RPMI7951 (cell line): Measurements from ENCODE around the gene ANTXR2. TPM values are rescaled to one million over a fixed set of nuclear protein-coding genes. Genes with fewer than 3 reads are reported as not detected.
A peak's percentile ranks its signal among the peaks of the same experiment; 100 is the strongest.
"Not testable (repeated sequence)": the region's sequence is repeated elsewhere in the genome, so short reads cannot be mapped to it uniquely, and the experiment has no call there.

ENCODE experiments used
- DNase-seq: peaks from one replicate; pipeline ENCODE4 v3.0.0-alpha.2; 2012; ENCODE audit warnings: low read depth
- total RNA-seq: library from RNA; depleted of rRNA; stranded (reverse); fragments of >200 nt; shearing (Covaris generic); gene quantifications from 2 replicates; pipeline ENCODE4 v1.2.3, GENCODE V29; 2014

ANTXR2 gene
- total RNA-seq, 1 experiment from 2014 or later: 32.0 TPM

GRCh38 chr4:79920163-79920853 lies 152.7 kb downstream of the ANTXR2 start:
- DNase-seq: no peak

- no peak for DNase-seq
Measured at GRCh38 chr4:79918292-79918691, 154.7 kb downstream of the ANTXR2 start.

- peak; percentile 56 for DNase-seq
Measured at GRCh38 chr4:79917246-79917645, 155.8 kb downstream of the ANTXR2 start.

- no peak for DNase-seq
Measured at GRCh38 chr4:79915246-79915645, 157.8 kb downstream of the ANTXR2 start.

DNA sequence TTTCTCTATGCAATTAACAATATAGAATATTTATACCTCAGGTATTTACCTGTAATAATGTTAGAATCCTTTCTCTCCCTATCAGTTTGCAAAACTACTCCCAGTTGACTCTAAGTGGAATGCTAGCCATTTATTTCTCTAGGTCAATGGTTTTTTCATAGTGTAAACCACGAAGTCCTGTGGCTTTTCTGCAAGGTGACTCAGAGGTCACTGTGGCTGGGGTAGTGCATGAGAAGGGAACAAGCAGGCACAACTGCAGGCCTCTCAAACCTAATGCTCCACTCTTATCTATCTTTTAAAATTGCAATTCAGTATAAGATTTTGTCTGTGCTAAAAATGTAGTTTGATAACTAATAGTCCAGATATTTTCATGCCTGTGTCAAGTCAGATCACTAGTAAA lies 159.4 kb downstream of the ANTXR2 start:
- peak; percentile 73 for DNase-seq

- DNase-seq: no peak
Measured at GRCh38 chr4:79907001-79907400, 166.0 kb downstream of the ANTXR2 start.

GRCh38 chr4:79906303-79906702 lies 166.7 kb downstream of the ANTXR2 start:
- no peak for DNase-seq

- DNase-seq: no peak
Measured at GRCh38 chr4:79905212-79905611, 167.8 kb downstream of the ANTXR2 start.

DNA sequence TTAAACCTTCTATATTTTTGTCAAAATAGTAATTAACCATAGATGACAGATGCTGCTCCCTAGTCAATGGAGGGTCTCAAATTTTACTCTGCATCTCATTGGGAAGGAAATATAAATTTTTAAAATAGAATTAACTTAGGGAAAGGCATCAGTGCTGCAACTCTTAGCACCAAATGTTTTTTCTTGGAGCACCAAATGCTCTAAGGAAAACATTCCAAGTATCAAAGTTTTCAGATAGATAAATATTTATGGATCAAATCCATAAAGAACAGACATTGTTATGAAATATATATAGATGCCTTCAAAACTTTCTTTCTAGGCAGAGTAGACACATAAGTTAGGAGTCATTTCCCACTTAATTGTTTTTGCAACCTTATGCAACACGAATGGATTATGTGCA lies 168.7 kb downstream of the ANTXR2 start:
- no peak for DNase-seq

GRCh38 chr4:79900182-79900581 lies 172.8 kb downstream of the ANTXR2 start:
- no peak for DNase-seq

DNA sequence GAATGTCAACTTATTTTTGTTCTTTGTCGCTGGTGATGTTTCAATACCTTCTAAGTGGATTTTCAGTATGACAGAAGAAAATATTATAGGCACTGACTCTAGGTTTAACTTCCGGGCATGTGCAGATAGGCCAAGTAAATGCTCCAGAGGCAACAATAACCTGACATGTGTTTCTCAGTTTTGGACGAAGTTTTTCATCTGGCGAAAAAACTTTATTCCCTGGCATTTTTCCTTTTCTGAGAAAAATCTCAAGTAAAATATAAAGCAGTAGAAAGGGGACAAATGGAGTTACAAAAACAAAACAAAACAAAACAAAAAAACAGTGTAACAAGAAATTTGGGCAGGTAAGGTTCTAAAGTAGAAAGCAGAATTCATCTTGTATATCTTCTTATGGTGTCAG lies 173.5 kb downstream of the ANTXR2 start:
- no peak for DNase-seq

GRCh38 chr4:79898055-79898454 lies 175.0 kb downstream of the ANTXR2 start:
- no peak for DNase-seq

- DNase-seq: no peak
Measured at GRCh38 chr4:79897174-79897573, 175.9 kb downstream of the ANTXR2 start.

DNA sequence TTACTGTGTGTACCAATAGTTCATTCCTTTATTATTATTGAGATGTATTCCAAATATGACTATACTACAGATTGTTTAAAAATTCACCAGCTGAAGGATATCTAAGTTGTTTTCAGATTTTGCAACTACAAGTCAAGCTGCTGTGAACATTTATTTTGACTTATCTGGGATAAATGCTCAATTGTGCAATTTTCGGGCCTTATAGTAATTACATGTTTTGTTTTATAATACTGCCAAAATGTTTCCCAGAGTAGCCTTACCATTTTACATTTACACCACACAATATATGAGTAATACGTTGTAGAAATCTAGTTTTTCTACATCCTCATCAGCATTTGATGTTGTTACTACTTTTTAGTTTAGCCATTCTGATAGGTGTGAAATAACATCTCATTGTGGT lies 179.6 kb downstream of the ANTXR2 start:
- DNase-seq: no peak

DNA sequence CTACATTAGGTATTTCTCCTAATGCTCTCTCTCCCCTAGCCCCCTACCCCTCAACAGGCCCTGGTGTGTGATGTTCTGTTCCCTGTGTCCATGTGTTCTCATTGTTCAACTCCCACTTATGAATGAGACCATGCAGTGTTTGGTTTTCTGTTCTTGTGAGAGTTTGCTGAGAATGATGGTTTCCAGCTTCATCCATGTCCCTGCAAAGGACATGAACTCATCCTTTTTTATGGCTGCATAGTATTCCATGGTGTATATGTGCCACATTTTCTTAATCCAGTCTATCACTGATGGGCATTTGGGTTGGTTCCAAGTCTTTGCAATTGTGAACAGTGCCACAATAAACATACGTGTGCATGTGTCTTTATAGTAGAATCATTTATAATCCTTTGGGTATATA lies 184.0 kb downstream of the ANTXR2 start:
- not testable (repeated sequence) for DNase-seq

GRCh38 chr4:79886557-79886956 lies 186.5 kb downstream of the ANTXR2 start:
- no peak for DNase-seq

DNA sequence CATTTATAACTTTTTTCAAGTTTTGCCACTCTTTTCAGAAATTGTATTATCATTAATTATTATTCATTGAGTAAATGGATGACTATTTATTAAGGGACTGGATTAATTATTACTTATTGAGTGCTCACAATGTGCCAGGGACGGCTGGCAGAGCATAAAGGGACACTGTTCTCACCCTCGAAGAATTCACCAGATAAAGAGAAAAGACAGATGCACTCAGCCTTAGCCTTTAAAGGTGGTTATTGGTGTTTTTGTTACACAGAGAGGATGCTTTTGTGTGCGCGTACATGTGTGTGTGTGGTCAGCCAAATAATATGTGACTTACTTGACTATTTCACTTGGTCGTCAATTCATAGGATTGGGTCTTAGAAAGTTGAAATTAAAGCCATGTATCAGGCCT lies 187.0 kb downstream of the ANTXR2 start:
- no peak for DNase-seq

DNA sequence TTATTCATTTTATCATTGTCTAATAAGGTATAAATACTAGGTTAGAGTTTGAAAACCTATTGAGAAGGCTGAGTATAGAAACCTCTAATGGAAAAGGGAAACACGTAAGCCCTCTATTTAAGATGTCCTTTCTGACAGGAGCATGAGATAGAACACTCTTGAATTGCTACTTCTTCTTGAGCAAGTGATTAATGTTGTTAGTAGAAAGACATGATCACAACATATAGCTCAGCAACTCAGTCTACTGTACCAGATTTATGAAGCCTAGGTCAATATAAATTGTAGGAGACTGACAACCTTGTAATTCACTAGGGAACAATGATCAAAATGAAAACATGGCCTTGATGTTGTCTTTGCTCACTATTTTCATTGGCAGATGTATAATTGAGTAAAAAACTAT lies 189.7 kb downstream of the ANTXR2 start:
- no peak for DNase-seq

DNA sequence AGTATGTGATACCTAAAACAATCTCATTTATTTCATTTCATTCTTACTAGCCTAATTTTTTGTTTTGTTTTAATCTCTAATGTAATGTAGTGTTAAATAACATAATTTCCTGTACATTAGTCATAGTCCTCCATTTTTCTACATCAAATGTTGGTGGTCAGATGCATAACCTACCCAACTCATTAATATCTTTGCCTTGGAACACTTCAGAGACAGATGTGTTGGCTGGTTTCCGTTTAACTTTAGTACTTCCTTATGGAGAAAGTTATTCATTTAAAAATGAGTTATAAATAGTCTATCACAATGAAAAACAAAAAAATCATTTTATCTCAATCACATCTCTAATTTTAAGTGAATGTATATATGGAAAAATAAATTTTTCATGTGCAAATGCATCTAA lies 190.2 kb downstream of the ANTXR2 start:
- no peak for DNase-seq

DNA sequence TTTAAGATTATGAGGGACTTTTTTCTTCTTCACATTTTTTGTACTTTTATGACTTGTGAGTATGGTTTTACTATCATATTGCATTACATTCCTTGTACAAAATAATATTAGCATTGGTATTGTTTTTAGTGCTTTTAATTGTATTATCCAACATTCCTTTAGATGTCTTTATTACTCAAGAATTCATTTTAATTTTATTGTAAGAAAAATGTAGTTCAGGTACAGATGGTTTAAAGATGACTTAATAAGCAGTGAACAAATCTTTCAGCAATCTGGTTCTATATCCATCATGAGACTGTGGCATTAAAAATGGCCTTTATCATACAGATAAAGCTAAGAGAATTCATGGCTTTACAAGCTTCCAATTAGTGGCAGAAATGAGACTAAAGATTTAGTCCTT lies 191.6 kb downstream of the ANTXR2 start:
- DNase-seq: no peak

DNA sequence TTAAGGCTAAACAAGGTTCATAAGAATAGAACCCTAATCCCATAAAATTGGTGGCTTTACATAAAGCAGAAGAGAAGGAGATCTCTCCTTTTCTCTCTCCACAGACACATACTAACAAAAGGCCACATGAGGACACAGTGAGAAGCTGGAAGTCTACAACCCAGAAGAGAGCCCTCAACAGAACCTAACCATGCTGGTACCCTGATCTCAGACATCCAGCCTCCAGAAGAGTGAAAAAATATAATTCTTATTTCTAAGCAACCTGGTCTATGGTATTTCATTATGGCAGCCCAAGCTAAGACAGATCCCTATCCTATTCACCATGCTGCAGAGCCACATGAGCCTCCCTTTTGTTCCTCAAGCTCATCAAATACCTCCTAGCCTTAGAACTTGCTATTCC lies 195.5 kb downstream of the ANTXR2 start:
- DNase-seq: no peak

GRCh38 chr4:79875344-79875899 lies 197.6 kb downstream of the ANTXR2 start:
- DNase-seq: no peak

DNA sequence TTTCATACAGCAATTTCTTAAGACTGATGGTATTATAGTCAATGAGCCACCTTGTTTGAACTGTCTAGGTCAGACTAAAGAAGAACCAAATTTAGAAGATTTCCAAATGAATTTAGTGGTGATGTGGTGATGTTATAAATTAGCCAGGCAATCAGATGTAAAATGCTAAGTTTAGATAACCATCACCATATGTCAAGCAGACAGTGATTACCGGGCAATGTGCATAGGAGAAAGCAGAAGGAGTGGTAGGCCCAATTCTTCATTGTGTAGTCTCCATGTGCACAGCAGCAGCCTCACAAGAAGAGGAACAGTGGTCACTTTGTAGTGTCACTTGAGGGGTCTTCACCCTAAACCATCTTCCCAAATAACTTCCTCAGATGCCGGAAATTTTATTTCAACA lies 198.8 kb downstream of the ANTXR2 start:
- no peak for DNase-seq

DNA sequence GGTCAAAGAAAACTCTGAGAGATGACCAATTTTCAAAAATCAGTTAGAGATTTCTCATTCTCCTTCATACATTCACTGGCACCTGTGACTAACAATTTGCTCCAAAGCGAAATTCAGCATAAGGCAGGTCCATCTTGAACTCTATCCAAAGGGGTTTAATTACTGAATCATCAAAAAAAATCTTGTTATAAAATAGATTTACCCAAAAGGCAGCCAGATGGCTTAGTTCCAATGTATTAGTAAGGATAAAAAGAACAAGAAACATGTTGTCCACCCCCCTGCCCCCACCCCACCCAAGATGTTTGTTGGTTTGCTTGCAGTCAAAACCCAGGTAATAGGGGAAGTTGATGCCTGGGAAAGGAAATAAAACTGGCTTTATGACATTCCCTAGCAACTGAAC lies 200.3 kb downstream of the ANTXR2 start:
- DNase-seq: no peak
